Stimulated activated CD8-positive, alpha-beta memory T cell treated with anti-CD3 and anti-CD28 coated beads, Interleukin-15, amount 100 ng/mL, for 1 hour (primary cell): ENCODE results near the gene VPS25.
A peak's percentile ranks its signal among the peaks of the same experiment; 100 is the strongest.

Experiments
- DNase-seq: peaks from one replicate; pipeline ENCODE4 v3.0.0-alpha.2; 2020; ENCODE audit warnings: low read depth

VPS25 gene

GRCh38 chr17:42795465-42795864 lies 22.2 kb downstream of the VPS25 start:
- DNase-seq: no peak

- no peak for DNase-seq
Measured at GRCh38 chr17:42796066-42796758, 23.0 kb downstream of the VPS25 start.

- no peak for DNase-seq
Measured at GRCh38 chr17:42797067-42798007, 24.1 kb downstream of the VPS25 start.

GRCh38 chr17:42798011-42798382 lies 24.7 kb downstream of the VPS25 start:
- no peak for DNase-seq

GRCh38 chr17:42798383-42799380 lies 25.4 kb downstream of the VPS25 start, which contains the start of the genes CNTD1 and COA3:
TSS of gene CNTD1 (plus strand) at chr17:42798861. CDS start at chr17:42799068, 207 bp downstream.
TSS of gene COA3 (minus strand) at chr17:42798704. CDS start at chr17:42798681, 23 bp downstream.
- peak; percentile 55 for DNase-seq

GRCh38 chr17:42803074-42803883 lies 30.0 kb downstream of the VPS25 start:
- DNase-seq: no peak

- no peak for DNase-seq
Measured at GRCh38 chr17:42804918-42805367, 31.7 kb downstream of the VPS25 start.

GRCh38 chr17:42806249-42806648 lies 33.0 kb downstream of the VPS25 start:
- no peak for DNase-seq

- DNase-seq: no peak
Measured at GRCh38 chr17:42809250-42809649, 36.0 kb downstream of the VPS25 start.

GRCh38 chr17:42814633-42815399 lies 41.6 kb downstream of the VPS25 start:
- DNase-seq: no peak

GRCh38 chr17:42817866-42818265 lies 44.6 kb downstream of the VPS25 start:
- no peak for DNase-seq

- no peak for DNase-seq
Measured at GRCh38 chr17:42818379-42818778, 45.1 kb downstream of the VPS25 start.

- DNase-seq: peak; percentile 27
Measured at GRCh38 chr17:42819939-42820535, 46.8 kb downstream of the VPS25 start.

- DNase-seq: no peak
Measured at GRCh38 chr17:42821176-42821575, 47.9 kb downstream of the VPS25 start.

GRCh38 chr17:42827472-42827871 lies 54.2 kb downstream of the VPS25 start:
- DNase-seq: no peak
